K562 (cell line): ENCODE measurements around the gene DPF1. TPM values are rescaled to one million over a fixed set of nuclear protein-coding genes. Genes with fewer than 3 reads are reported as not detected.
A peak's percentile ranks its signal among the peaks of the same experiment; 100 is the strongest.

Experiments used
- ATAC-seq: fragments of 200-7000 bp; cut with Tn5 transposase; 3 replicates; pipeline ENCODE4 v1.9.1; 2020; ENCODE audit warnings: moderate library complexity
- BruUV-seq: library from RNA; stranded (reverse); fragments of 400-500 nt; replicated peaks from 2 replicates; lab custom pipeline; 2021; lab: Mats Ljungman, UMichigan
- CTCF ChIA-PET: fragments of 300-600 bp; formaldehyde crosslinking; extraction: SDS; loops from one replicate; lab custom pipeline; 2021; ENCODE audit warnings: low intra/inter-chr PET ratio; lab: Yijun Ruan, JAX
- POLR2A ChIA-PET: fragments of 300-600, 350-650 bp; sonication (Branson Sonifier 250); formaldehyde crosslinking; extraction: SDS; loops from one replicate; lab custom pipeline; 2021; ENCODE audit warnings: antibody characterized with exemption, inconsistent platforms; lab: Yijun Ruan, JAX
- DNase-seq, 4 experiments: peaks; one replicate each; pipeline versions ENCODE4 v3.0.0 to v3.0.0-alpha.2; 2011 to 2018; ENCODE audit warnings: low spot score in 3 of 4, mixed read lengths in 3 of 4; ENCODE audit errors: extremely low read depth in 1 of 4
- FAIRE-seq: peaks from 2 replicates; lab custom pipeline; 2011; peaks lifted over from hg19 to GRCh38; lab: Jason Lieb, UNC
- H2AFZ ChIP-seq: 2 replicates; pipeline ENCODE4 v1.6.0; 2011; ENCODE audit warnings: low read depth, low read length, control low read depth, inconsistent platforms
- H3K27ac ChIP-seq: fragments of 200-600 bp; 3 replicates; pipeline ENCODE4 v1.8.0; 2011; ENCODE audit warnings: low read depth, mild to moderate bottlenecking, control low read depth, inconsistent platforms, low read length, moderate library complexity, mixed read lengths; ENCODE audit errors: extremely low read depth
- H3K27me3 ChIP-seq, 2 experiments: fragments of 300-600 bp in 1 of 2; 2 replicates in 1 of 2; 3 replicates in 1 of 2; pipeline versions ENCODE4 v1.6.0 to v1.8.0; 2011; ENCODE audit warnings: inconsistent platforms in 2 of 2, low read length in 2 of 2, mild to moderate bottlenecking in 1 of 2, mixed read lengths in 1 of 2, moderate library complexity in 1 of 2; ENCODE audit not compliant: control insufficient read depth in 2 of 2, insufficient read depth in 2 of 2
- H3K36me3 ChIP-seq: fragments of 300-600 bp; 3 replicates; pipeline ENCODE4 v1.8.0; 2011; ENCODE audit warnings: mild to moderate bottlenecking, low read length, inconsistent platforms; ENCODE audit not compliant: control insufficient read depth, insufficient read depth
- H3K4me1 ChIP-seq, 2 experiments: fragments of 200-600 bp in 1 of 2; replicated peaks in 1 of 2; 2 replicates in 1 of 2; 3 replicates in 1 of 2; pipeline versions ENCODE4 v1.5.1 to v1.8.0; 2011; ENCODE audit warnings: inconsistent platforms in 2 of 2, low read length in 2 of 2, mild to moderate bottlenecking in 1 of 2, mixed read lengths in 1 of 2, moderate library complexity in 1 of 2; ENCODE audit not compliant: control insufficient read depth in 2 of 2, insufficient read depth in 2 of 2
- H3K4me2 ChIP-seq: 2 replicates; pipeline ENCODE4 v1.6.1; 2011; ENCODE audit warnings: low read length, control low read depth, inconsistent platforms, mixed read lengths; ENCODE audit not compliant: insufficient read depth
- H3K4me3 ChIP-seq: fragments of 200-600 bp; sonication (generic), shearing (Covaris generic); 2 replicates; pipeline ENCODE4 v1.5.1; 2016; ENCODE audit warnings: control low read depth, inconsistent platforms
- H3K79me2 ChIP-seq: fragments of 200-600 bp; 3 replicates; pipeline ENCODE4 v1.8.0; 2011; ENCODE audit warnings: low read length, inconsistent platforms; ENCODE audit not compliant: control insufficient read depth, insufficient read depth
- H3K9ac ChIP-seq, 2 experiments: 2 replicates each; pipeline versions ENCODE4 v1.6.0 to v1.6.1; 2011; ENCODE audit warnings: low read depth in 2 of 2, low read length in 2 of 2, control low read depth in 1 of 2, inconsistent platforms in 1 of 2, mild to moderate bottlenecking in 1 of 2, mixed read lengths in 1 of 2; ENCODE audit not compliant: insufficient read depth in 1 of 2
- H3K9me1 ChIP-seq: one replicate; pipeline ENCODE4 v1.6.0; 2011; ENCODE audit warnings: inconsistent platforms, mild to moderate bottlenecking, low read length, moderate library complexity; ENCODE audit not compliant: control insufficient read depth, insufficient read depth
- H3K9me3 ChIP-seq: replicated peaks from 2 replicates; pipeline ENCODE4 v1.5.1; 2011; ENCODE audit warnings: low read depth, low read length, inconsistent platforms; ENCODE audit not compliant: control insufficient read depth, insufficient read depth
- H4K20me1 ChIP-seq: replicated peaks from 2 replicates; pipeline ENCODE4 v1.6.1; 2011; ENCODE audit warnings: low read length, inconsistent platforms, mixed read lengths; ENCODE audit not compliant: control insufficient read depth, insufficient read depth
- C11orf30 ChIP-seq: fragments of 450-650 bp; IDR thresholded peaks from 2 replicates; pipeline ENCODE4 v1.6.1; 2016; ENCODE audit warnings: low read depth, mild to moderate bottlenecking
- NCOR1 ChIP-seq: fragments of 450-650 bp; IDR thresholded peaks from 2 replicates; pipeline ENCODE4 v1.6.1; 2016; ENCODE audit warnings: mild to moderate bottlenecking, moderate library complexity
- TRIM28 ChIP-seq: fragments of 450-650 bp; IDR thresholded peaks from 2 replicates; pipeline ENCODE4 v1.6.1; 2017
- ZFP1 ChIP-seq: fragments of 450-650 bp; formaldehyde crosslinking; IDR thresholded peaks from 2 replicates; pipeline ENCODE4 v1.4.0; 2020; ENCODE audit warnings: mild to moderate bottlenecking, mixed read lengths
- ZNF316 ChIP-seq: fragments of 450-650 bp; IDR thresholded peaks from 2 replicates; pipeline ENCODE4 v1.6.1; 2016
- ZNF395 ChIP-seq: fragments of 200-800 bp; sonication (Bioruptor generic); IDR thresholded peaks from 2 replicates; pipeline ENCODE4 v1.6.1; 2017; ENCODE audit warnings: missing genetic modification characterization, missing compliant biosample characterization
- WGBS: fragments of 100-300 bp; shearing (Covaris generic); methylation state at CpG from one replicate; pipeline ENCODE4 v1.1.6; 2016; ENCODE audit warnings: low coverage, mixed read lengths; ENCODE audit not compliant: insufficient coverage; ENCODE audit errors: missing lambda C conversion rate; 5-methylcytosine and 5-hydroxymethylcytosine counted together
- in situ Hi-C: fragments of 300-500 bp; cut with MboI; formaldehyde crosslinking; loops from 4 replicates; pipeline ENCODE4 v1.15.0; 2018; ENCODE audit warnings: inconsistent platforms, mixed read lengths
- intact Hi-C: fragments of 100-400 bp; cut with micrococcal nuclease; formaldehyde crosslinking; loops from 2 replicates; pipeline ENCODE4 v1.14.2; 2022
- polyA plus RNA-seq, 8 experiments: library from polyadenylated mRNA; depleted of rRNA in 4 of 8; stranded (reverse) in 5 of 8; unstranded in 3 of 8; fragments of >200 nt; fragmentation: Nextera tagmentation in 2 of 8; fragmentation: Illumina TruSeq in 1 of 8; extraction: Ambion mirVana in 2 of 8; extraction: Trizol in 1 of 8; gene quantifications; 2 replicates each; pipeline versions ENCODE4 v1.2.1 to v1.2.3, GENCODE V29; 2011 to 2014; ENCODE audit warnings: inconsistent platforms in 1 of 8, missing spikeins in 1 of 8
- total RNA-seq, 7 experiments: library from RNA; depleted of rRNA in 6 of 7; stranded (reverse); fragments of >200 nt in 6 of 7; fragmentation: Illumina TruSeq in 2 of 7; extraction: Trizol in 2 of 7; gene quantifications; 2 replicates each; pipeline versions ENCODE4 v1.2.1 to v1.2.3, GENCODE V29; 2011 to 2021; ENCODE audit warnings: low replicate concordance in 1 of 7

The DPF1 gene
- total and polyA plus RNA-seq, 9 of the 15 experiments (the other 6 are each of a cell fraction or from before 2014, with no cell fraction given): 0.10 to 5.7 (median 3.1) TPM

GRCh38 chr19:38180071-38180470 lies 44.0 kb downstream of the DPF1 start:
- Histone ChIP-seq H3K9me1 (no peaks in the 10 kb centered on the region), H3K36me3 (no peaks in the 10 kb centered on the region), H3K4me3 (no peak overlapping the region), H2AFZ (no peak overlapping the region), H3K9ac (no peak overlapping the region), H3K9me3 (peaks cover 2% of the 10 kb centered on the region; the same call in 1 of the 2 replicates), H3K27ac (no peak overlapping the region), H3K79me2 (no peaks in the 10 kb centered on the region)
- DNase-seq (no peak), ATAC-seq (no peak)
- intact Hi-C loops: no loop called here
- TF ChIP-seq ZNF395 (CRISPR knock-in tag) (no peak), C11orf30 (peak; percentile 50), TRIM28 (0 out of 2 replicates have a peak, but pooled peaks have one; percentile 56), ZNF316 (peak; percentile 69), NCOR1 (no peak), ZFP1 (CRISPR knock-in tag) (0 out of 2 replicates have a peak, but pooled peaks have one; percentile 28)
- TF ChIP-seq, all 486 proteins: peak for 4
- in situ Hi-C loops: no loop called here
- FAIRE-seq: no peak
- ChIA-PET POLR2A (no interaction called here), CTCF (no interaction called here)
- WGBS: 29% methylated on average over 3 of the region's 3 CpGs
- Histone ChIP-seq H3K4me1 (peaks cover 13 to 17% of the 10 kb centered on the region in 2 experiments; a peak in 4 of 5 replicates), H4K20me1 (no peaks in the 10 kb centered on the region; the same call in 1 of the 2 replicates), H3K4me2 (no peak overlapping the region), H3K27me3 (no peaks in the 10 kb centered on the region; a peak in 1 of 5 replicates)
- no TSS peak for BruUV-seq
